ENCODE results near the gene CTDSPL2.
"Not testable (repeated sequence)": the region's sequence is repeated elsewhere in the genome, so short reads cannot be mapped to it uniquely, and the experiment has no call there.

The CTDSPL2 gene

GRCh38 chr15:44426975-44427755 lies at the start of gene CTDSPL2:
Gene CTDSPL2, plus strand, starts transcription at chr15:44427629. Its CDS starts 31,386 bp downstream, at chr15:44459015.
- peak; percentile 81 to 84 (median 84) for DNase-seq

DNA sequence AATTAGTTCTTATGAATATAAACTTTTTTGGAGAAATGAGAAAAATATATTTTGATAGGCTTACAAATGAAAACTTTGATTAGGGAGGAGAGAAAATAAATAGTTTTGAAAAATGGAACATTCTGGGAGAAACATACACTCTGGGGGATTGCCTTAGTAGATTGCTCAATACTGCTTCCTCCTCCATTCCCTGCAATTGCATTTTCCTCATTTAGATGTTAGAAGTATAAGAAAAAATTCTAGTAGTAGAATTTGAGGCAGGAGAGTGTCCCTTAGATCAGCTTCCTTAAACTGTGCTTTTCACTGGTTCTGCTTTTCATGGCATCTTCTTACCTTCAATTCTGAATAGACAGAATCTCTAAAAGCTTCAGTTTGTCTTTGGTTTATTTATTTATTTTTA lies 46.2 kb upstream of the CTDSPL2 start:
- DNase-seq: no peak

GRCh38 chr15:44385344-44385942 lies 42.0 kb upstream of the CTDSPL2 start:
- DNase-seq: no peak

DNA sequence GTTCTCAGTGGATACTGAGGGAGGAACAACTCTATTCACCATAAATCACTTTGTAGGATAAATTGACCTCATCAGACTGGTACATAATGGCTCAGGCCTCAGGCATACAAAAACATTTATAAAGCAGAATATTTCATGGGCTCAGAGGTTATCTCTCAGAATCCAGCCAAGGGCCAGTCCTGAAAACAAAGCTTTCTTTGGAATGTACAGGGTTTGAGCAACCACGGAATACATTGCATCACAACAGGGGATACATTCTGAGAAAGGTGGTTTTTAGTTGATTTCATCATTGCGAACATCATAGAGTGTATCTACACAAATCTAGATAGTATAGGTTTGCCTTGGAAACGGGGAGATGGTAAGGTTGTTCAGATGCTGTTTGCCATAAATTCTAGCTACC lies 33.4 kb upstream of the CTDSPL2 start:
- DNase-seq: no peak

GRCh38 chr15:44394562-44394961 lies 32.9 kb upstream of the CTDSPL2 start:
- no peak for DNase-seq

DNA sequence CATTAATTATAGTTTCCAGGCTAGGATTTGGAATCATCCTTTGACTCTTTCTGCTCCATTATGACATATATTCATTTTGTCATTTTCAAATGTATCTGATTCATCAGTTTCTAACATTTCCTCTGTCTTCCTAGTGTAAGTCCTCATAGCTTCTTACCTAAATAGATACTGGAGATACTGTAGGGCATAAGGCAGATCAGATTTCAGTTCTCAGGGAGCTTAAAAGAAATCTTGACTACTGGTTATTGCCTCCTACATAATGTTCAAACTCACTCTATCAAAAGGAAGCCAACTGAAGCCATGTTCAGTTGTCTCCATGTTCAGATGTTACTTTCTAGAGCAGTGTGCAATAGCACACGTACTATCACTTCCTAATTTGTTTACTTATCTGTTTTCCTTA lies 29.6 kb upstream of the CTDSPL2 start:
- DNase-seq: no peak

GRCh38 chr15:44414001-44414400 lies 13.4 kb upstream of the CTDSPL2 start:
- DNase-seq: no peak

GRCh38 chr15:44427756-44428724 lies 611 bp downstream of the CTDSPL2 start:
- DNase-seq: no peak

- no peak for DNase-seq
Observed at GRCh38 chr15:44435893-44436667, 8.7 kb downstream of the CTDSPL2 start.

GRCh38 chr15:44438402-44438801 lies 11.0 kb downstream of the CTDSPL2 start:
- no peak for DNase-seq

GRCh38 chr15:44441095-44441501 lies 13.7 kb downstream of the CTDSPL2 start:
- DNase-seq: no peak

- no peak for DNase-seq
Observed at GRCh38 chr15:44443515-44443914, 16.1 kb downstream of the CTDSPL2 start.

DNA sequence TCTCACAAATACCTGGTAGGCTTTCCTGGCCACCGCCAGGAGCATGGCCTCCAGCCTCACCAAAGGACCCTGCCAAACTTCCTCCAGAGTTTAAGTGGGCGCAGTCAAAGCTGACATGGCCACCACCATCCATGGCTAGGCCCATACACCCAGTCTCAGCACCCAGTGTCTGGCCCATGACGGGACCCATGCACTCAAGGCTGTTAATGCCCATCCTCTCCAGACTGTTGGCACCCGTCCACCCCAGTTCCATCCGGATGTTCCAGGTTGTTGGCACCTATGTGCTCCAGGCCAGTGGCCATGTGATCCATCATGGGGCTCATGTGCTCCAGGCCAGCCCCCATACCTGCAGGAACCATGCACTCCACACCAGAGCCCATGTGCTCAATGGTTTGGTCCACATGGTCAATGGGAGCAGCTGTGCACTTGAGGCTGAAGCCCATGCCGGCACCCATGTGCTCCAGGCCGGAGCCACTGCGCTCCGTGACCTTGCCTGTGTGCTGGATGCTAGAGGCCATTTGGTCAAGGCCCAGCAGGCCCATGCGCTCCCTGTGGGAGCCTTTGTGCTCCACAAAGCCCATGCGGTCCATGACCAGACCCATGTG lies 20.4 kb downstream of the CTDSPL2 start:
- no peak for DNase-seq

DNA sequence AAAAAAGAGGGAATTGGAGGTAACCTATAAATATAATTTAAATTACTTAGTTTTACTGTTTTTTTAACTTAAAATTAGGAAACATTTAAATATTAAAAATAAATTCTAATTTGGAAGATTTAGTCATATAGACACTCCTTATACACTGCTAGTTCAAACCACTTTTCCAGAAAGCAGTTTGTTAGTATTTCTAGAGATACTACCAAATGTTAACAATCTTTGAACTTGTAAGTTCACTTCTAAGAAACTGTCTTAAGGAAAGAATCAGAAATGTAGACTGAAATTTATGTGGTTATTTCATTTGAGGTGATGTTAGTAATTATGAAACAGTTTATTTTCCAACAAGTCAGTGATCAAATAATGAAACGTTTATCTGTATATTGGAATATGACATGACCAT lies 22.7 kb downstream of the CTDSPL2 start:
- DNase-seq: no peak

GRCh38 chr15:44453578-44454283 lies 26.3 kb downstream of the CTDSPL2 start:
- DNase-seq: not testable (repeated sequence)

DNA sequence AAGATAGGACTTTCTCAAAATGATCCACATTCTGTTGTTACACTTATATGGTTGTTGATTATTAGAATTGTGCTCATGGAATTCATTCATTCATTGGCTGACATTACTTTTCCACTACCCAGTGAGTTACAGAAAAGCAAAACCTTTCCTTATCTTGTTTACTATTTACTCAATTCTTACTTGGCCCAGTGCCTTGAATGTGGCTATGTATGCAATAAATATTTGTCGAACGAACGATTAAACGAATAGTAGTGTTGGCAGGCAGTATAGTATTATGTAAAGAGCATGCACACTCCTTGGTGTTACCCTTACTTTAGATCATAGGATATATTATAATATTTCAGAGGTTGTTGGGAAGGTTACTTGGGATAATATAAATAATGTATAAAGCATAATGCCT lies 31.0 kb downstream of the CTDSPL2 start:
- no peak for DNase-seq

- DNase-seq: no peak
Observed at GRCh38 chr15:44468709-44469385, 41.4 kb downstream of the CTDSPL2 start.

DNA sequence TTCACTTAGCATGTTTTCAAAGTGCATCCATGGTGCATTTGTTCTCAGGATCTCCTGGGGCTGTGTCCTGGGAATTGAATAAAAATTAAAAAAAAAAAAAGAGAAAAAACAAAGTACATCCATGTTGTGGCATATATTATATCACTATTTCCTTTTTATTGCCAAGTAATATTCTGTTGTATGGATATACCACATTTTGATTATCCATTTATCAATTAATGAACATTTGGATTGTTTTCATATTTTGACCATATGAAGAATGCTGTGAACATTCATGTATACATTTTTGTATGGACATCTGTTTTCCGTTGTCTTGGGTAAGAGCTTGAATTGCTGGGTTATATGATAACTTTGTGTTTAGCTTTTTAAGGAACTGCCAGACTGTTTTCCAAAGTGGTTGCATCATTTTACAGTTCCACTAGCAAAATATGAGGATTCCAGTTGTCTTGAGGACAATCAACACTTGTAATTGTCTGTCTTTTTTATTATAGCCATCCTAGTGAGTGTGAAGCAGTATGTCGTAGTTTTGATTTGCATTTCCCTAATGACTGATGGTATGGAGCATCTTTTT lies 44.5 kb downstream of the CTDSPL2 start:
- no peak for DNase-seq

DNA sequence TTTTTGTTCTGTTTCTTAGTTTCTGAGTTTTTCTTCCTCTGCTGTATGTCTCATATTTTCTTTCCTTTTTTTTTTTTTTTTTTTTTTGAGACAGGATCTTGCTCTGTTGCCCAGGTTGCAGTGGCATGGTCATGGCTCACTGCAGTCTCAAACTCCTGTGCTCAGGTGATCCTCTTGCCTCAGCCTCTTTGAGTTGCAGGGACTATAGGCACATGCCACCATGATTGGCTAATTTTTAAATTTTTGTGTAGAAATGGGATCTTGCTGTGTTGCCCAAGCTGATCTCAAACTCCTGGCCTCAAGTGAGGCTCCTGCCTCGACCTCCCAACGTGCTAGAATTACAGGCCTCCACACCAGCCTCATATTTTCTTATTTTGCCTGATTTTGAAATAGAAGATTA lies 51.9 kb downstream of the CTDSPL2 start:
- DNase-seq: no peak

DNA sequence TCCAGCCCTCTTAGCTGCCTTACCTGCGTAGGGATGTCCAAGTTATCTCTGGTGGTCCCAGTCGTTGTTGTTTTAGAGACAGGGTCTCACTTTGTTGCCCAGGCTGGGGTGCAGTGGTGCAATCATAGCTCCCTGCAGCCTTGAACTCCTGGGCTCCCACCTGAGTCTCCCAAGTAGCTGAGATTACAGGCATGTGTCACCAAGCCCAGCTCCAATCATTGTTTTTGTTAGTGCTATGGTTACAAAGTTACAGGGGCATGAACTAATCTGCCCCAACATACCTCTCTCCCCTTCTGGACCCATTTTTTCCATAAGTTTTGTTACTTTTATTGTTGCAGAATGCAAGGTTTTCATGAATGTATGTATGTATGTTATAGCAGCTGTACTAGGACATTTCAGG lies 54.7 kb downstream of the CTDSPL2 start:
- DNase-seq: no peak

DNA sequence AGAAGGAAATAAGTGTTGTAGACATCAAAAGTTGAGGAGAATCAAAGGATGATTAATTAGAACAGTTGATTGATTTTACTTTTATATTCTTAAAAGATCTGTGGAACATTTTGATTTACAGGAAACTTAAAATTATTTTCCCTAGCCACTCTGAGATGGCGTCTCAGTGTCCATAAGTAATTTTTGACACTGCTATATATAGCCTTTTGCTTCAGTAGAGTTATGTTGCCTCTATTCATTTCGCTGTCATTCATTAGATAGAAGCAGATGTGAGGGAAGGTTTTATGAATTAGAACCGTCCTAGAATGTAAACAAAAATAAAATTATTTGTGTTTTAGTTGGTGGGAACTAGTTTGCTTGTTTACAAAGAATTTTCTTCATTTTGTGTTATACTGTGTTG lies 58.5 kb downstream of the CTDSPL2 start:
- DNase-seq: no peak
